H1 (cell line): ENCODE data around the gene E2F3. TPM values are rescaled to one million over a fixed set of nuclear protein-coding genes. Genes with fewer than 3 reads are reported as not detected.

Experiments
- CTCF ChIA-PET: fragments of 300-600 bp; sonication (Branson Sonifier 250); formaldehyde crosslinking; loops from one replicate; lab custom pipeline; 2021; ENCODE audit not compliant: partially characterized antibody; lab: Charles Lee
- POLR2A ChIA-PET: fragments of 300-600 bp; sonication (Branson Sonifier 250); formaldehyde crosslinking; loops from one replicate; lab custom pipeline; 2021; ENCODE audit warnings: inconsistent platforms; ENCODE audit not compliant: partially characterized antibody; lab: Charles Lee
- DNase-seq, 2 experiments: peaks; one replicate each; pipeline versions ENCODE4 v3.0.0 to v3.0.0-alpha.2; 2010 to 2022; ENCODE audit warnings: low spot score in 2 of 2, low read depth in 1 of 2, mixed read lengths in 1 of 2
- FAIRE-seq: peaks from 2 replicates; lab custom pipeline; 2011; peaks lifted over from hg19 to GRCh38; lab: Jason Lieb, UNC
- H2AFZ ChIP-seq: 2 replicates; pipeline ENCODE4 v1.8.1; 2012; ENCODE audit warnings: low read length, inconsistent platforms
- H2AK5ac ChIP-seq: 2 replicates; pipeline ENCODE4 v1.6.1; 2013; ENCODE audit warnings: low read depth, low read length
- H2BK120ac ChIP-seq: replicated peaks from 2 replicates; pipeline ENCODE3; 2013; ENCODE audit warnings: low read depth, low read length, inconsistent platforms
- H2BK12ac ChIP-seq: 2 replicates; pipeline ENCODE4 v1.6.1; 2013; ENCODE audit warnings: low read depth, low read length
- H2BK15ac ChIP-seq: 2 replicates; pipeline ENCODE4 v1.6.1; 2013; ENCODE audit warnings: low read length
- H2BK20ac ChIP-seq: 2 replicates; pipeline ENCODE4 v1.6.1; 2013; ENCODE audit warnings: low read length
- H2BK5ac ChIP-seq: 2 replicates; pipeline ENCODE4 v1.6.1; 2013; ENCODE audit warnings: low read depth, low read length
- H3K14ac ChIP-seq: 2 replicates; pipeline ENCODE4 v1.6.1; 2013; ENCODE audit warnings: inconsistent platforms; ENCODE audit not compliant: insufficient read length
- H3K18ac ChIP-seq: 2 replicates; pipeline ENCODE4 v1.6.1; 2013; ENCODE audit warnings: low read length; ENCODE audit errors: extremely low read depth
- H3K23ac ChIP-seq: 2 replicates; pipeline ENCODE4 v1.6.1; 2013; ENCODE audit warnings: inconsistent platforms; ENCODE audit not compliant: insufficient read length
- H3K23me2 ChIP-seq: 2 replicates; pipeline ENCODE4 v1.6.1; 2013; ENCODE audit warnings: low read depth, low read length
- H3K27ac ChIP-seq: 2 replicates; pipeline ENCODE4 v1.6.1; 2011; ENCODE audit warnings: low read depth, low read length, inconsistent platforms
- H3K27me3 ChIP-seq, 4 experiments: replicated peaks in 1 of 4; 1 replicate in 1 of 4; 2 replicates in 3 of 4; pipeline versions ENCODE4 v1.6.1 to v1.8.1; 2011 to 2013; ENCODE audit warnings: low read length in 3 of 4, mild to moderate bottlenecking in 3 of 4, inconsistent platforms in 2 of 4, mixed read lengths in 2 of 4, moderate library complexity in 1 of 4; ENCODE audit not compliant: control insufficient read depth in 3 of 4, insufficient read depth in 3 of 4; ENCODE audit errors: extremely low read depth in 1 of 4
- H3K36me3 ChIP-seq, 4 experiments: 2 replicates each; pipeline versions ENCODE4 v1.6.1 to v1.8.1; 2011 to 2013; ENCODE audit warnings: mild to moderate bottlenecking in 4 of 4, low read length in 3 of 4, moderate library complexity in 2 of 4, control low read depth in 1 of 4, inconsistent platforms in 1 of 4; ENCODE audit not compliant: insufficient read depth in 4 of 4, control insufficient read depth in 2 of 4
- H3K4ac ChIP-seq: replicated peaks from 2 replicates; pipeline ENCODE3; 2013; ENCODE audit warnings: low read length, low read depth, mixed read lengths, inconsistent platforms; ENCODE audit not compliant: insufficient read length
- H3K4me1 ChIP-seq, 4 experiments: replicated peaks in 1 of 4; 1 replicate in 1 of 4; 2 replicates in 3 of 4; pipeline versions ENCODE4 v1.6.1 to v1.8.1; 2011 to 2013; ENCODE audit warnings: low read length in 3 of 4, inconsistent platforms in 2 of 4, mixed read lengths in 1 of 4; ENCODE audit not compliant: insufficient read depth in 4 of 4, control insufficient read depth in 3 of 4
- H3K4me2 ChIP-seq, 2 experiments: 2 replicates each; pipeline versions ENCODE4 v1.6.1 to v1.8.1; 2011 to 2013; ENCODE audit warnings: low read depth in 2 of 2, low read length in 2 of 2, control low read depth in 1 of 2, inconsistent platforms in 1 of 2, mild to moderate bottlenecking in 1 of 2; ENCODE audit not compliant: insufficient read depth in 1 of 2
- H3K4me3 ChIP-seq, 4 experiments: fragments of 200-600, 300-600 bp in 1 of 4; sonication (generic), shearing (Covaris generic), sonication (Bioruptor Twin) in 1 of 4; 2 replicates each; pipeline versions ENCODE4 v1.5.1 to v1.8.1; 2011 to 2016; ENCODE audit warnings: low read length in 4 of 4, low read depth in 3 of 4, control low read depth in 2 of 4, inconsistent platforms in 2 of 4, mild to moderate bottlenecking in 2 of 4, mixed read lengths in 1 of 4, moderate library complexity in 1 of 4; ENCODE audit not compliant: insufficient read depth in 2 of 4; ENCODE audit errors: extremely low read depth in 1 of 4
- H3K56ac ChIP-seq: replicated peaks from 2 replicates; pipeline ENCODE3; 2013; ENCODE audit warnings: low read depth, mild to moderate bottlenecking, mixed read lengths, low read length, inconsistent platforms; ENCODE audit not compliant: insufficient read length
- H3K79me1 ChIP-seq: 2 replicates; pipeline ENCODE4 v1.6.1; 2013; ENCODE audit warnings: low read depth, low read length, control low read depth
- H3K79me2 ChIP-seq, 2 experiments: 2 replicates each; pipeline versions ENCODE4 v1.6.1 to v1.8.1; 2012 to 2013; ENCODE audit warnings: low read length in 2 of 2, mild to moderate bottlenecking in 2 of 2, inconsistent platforms in 1 of 2; ENCODE audit not compliant: insufficient read depth in 2 of 2, control insufficient read depth in 1 of 2
- H3K9ac ChIP-seq, 4 experiments: replicated peaks in 1 of 4; 1 replicate in 1 of 4; 2 replicates in 3 of 4; pipeline versions ENCODE4 v1.6.1 to v1.8.1; 2011 to 2013; ENCODE audit warnings: low read depth in 3 of 4, low read length in 3 of 4, control low read depth in 2 of 4, mild to moderate bottlenecking in 2 of 4, moderate library complexity in 2 of 4, inconsistent platforms in 1 of 4; ENCODE audit errors: extremely low read depth in 1 of 4
- H3K9me3 ChIP-seq, 2 experiments: 2 replicates each; pipeline versions ENCODE4 v1.6.1 to v1.8.1; 2012 to 2013; ENCODE audit warnings: mild to moderate bottlenecking in 2 of 2, moderate library complexity in 2 of 2, control low read depth in 1 of 2, inconsistent platforms in 1 of 2, low read depth in 1 of 2, low read length in 1 of 2, mixed read lengths in 1 of 2; ENCODE audit not compliant: insufficient read depth in 2 of 2
- H4K20me1 ChIP-seq, 2 experiments: replicated peaks in 1 of 2; 2 replicates each; pipeline versions ENCODE3 to v1.8.1; 2011 to 2013; ENCODE audit warnings: inconsistent platforms in 2 of 2, low read length in 2 of 2, mild to moderate bottlenecking in 1 of 2; ENCODE audit not compliant: insufficient read depth in 2 of 2, control insufficient read depth in 1 of 2
- H4K5ac ChIP-seq: 2 replicates; pipeline ENCODE4 v1.6.1; 2013; ENCODE audit warnings: low read length, low read depth, mixed read lengths, inconsistent platforms; ENCODE audit not compliant: insufficient read length
- H4K8ac ChIP-seq: 2 replicates; pipeline ENCODE4 v1.8.0; 2013; ENCODE audit warnings: mild to moderate bottlenecking, moderate library complexity, low read length, inconsistent platforms; ENCODE audit not compliant: insufficient read depth; ENCODE audit errors: extremely low read depth
- H4K91ac ChIP-seq: replicated peaks from 2 replicates; pipeline ENCODE3; 2013; ENCODE audit warnings: low read length, mixed read lengths, inconsistent platforms; ENCODE audit not compliant: insufficient read length
- BRCA1 ChIP-seq: IDR thresholded peaks from 2 replicates; pipeline ENCODE4 v1.6.1; 2012; ENCODE audit warnings: low read depth, low read length, improper control_type of control experiment
- CEBPB ChIP-seq: IDR thresholded peaks from 2 replicates; pipeline ENCODE4 v1.6.1; 2012; ENCODE audit warnings: low read depth, low read length
- POLR2AphosphoS5 ChIP-seq: IDR thresholded peaks from 2 replicates; pipeline ENCODE4 v1.6.1; 2011; ENCODE audit warnings: low read depth, low read length
- RAD21 ChIP-seq, 2 experiments: IDR thresholded peaks in 1 of 2; conservative IDR thresholded peaks in 1 of 2; 2 replicates each; pipeline ENCODE4 v1.6.1; 2011; ENCODE audit warnings: low read depth in 2 of 2, low read length in 2 of 2, improper control_type of control experiment in 1 of 2, inconsistent platforms in 1 of 2, mild to moderate bottlenecking in 1 of 2, moderate library complexity in 1 of 2
- SIRT6 ChIP-seq: IDR thresholded peaks from one replicate; pipeline ENCODE4 v1.7.1; 2012; ENCODE audit warnings: low read length, inconsistent platforms
- WGBS, 2 experiments: shearing (Covaris generic) in 1 of 2; methylation state at CpG; one replicate each; pipeline versions ENCODE4 v1.1.6 to v1.1.7; 2013 to 2015; ENCODE audit warnings: low lambda C conversion rate in 2 of 2, mixed read lengths in 2 of 2, inconsistent platforms in 1 of 2, low coverage in 1 of 2, missing lambda C conversion rate in 1 of 2; ENCODE audit not compliant: insufficient replicate concordance in 2 of 2, insufficient coverage in 1 of 2, insufficient read length in 1 of 2; ENCODE audit errors: extremely low coverage in 1 of 2, missing lambda C conversion rate in 1 of 2; 5-methylcytosine and 5-hydroxymethylcytosine counted together
- polyA plus RNA-seq, 7 experiments: library from polyadenylated mRNA; depleted of rRNA in 3 of 7; stranded (reverse) in 5 of 7; unstranded in 2 of 7; fragments of >200 nt in 5 of 7; fragments of 200-250 nt in 2 of 7; gene quantifications; 1 replicate in 5 of 7; 2 replicates in 1 of 7; 4 replicates in 1 of 7; pipeline versions ENCODE4 v1.2.1 to v1.2.3, GENCODE V29; 2011 to 2013; ENCODE audit warnings: missing spikeins in 2 of 7, mixed read lengths in 2 of 7
- total RNA-seq: library from RNA; stranded (reverse); fragmentation: NEBNext Ultra II Directional; extraction: Animal tissue kit (Norgen Biotek cat#: 25700); gene quantifications from 2 replicates; pipeline ENCODE4 v1.2.1, GENCODE V29; 2021

The E2F3 gene
- total and polyA plus RNA-seq, 2 of the 8 experiments (the other 6 are each of a cell fraction or from before 2014, with no cell fraction given): 14.9 to 42.2 TPM

- Histone ChIP-seq H3K27ac (no peak overlapping the region), H4K20me1 (no peaks in the 10 kb centered on the region)
- CTCF ChIA-PET: interaction anchor here (1.2 to 1.7 kb wide), 2 partner anchors 9 to 10 kb away, joined by 3 to 5 read pairs; no protein-coding TSS in a partner anchor
- no peak for TF ChIP-seq SIRT6
- no peak for TF ChIP-seq CEBPB
- TF ChIP-seq BRCA1: no peak
- no peak for TF ChIP-seq RAD21 (IDR thresholded peaks at IDR 0.05 in 1 of 2, conservative IDR thresholded peaks at IDR 0.05 in 1 of 2; ENCODE audit: low read depth in 2 of 2, low read length in 2 of 2)
- no peak for TF ChIP-seq POLR2AphosphoS5
- TF ChIP-seq, all 59 proteins: peak for 0
- Histone ChIP-seq H3K56ac (no peak overlapping the region), H3K36me3 (no peaks in the 10 kb centered on the region), H2BK20ac (no peak overlapping the region), H2AK5ac (no peak overlapping the region), H3K79me2 (no peaks in the 10 kb centered on the region), H3K23me2 (peaks cover 2% of the 10 kb centered on the region; the same call in 1 of the 2 replicates), H3K4me1 (no peaks in the 10 kb centered on the region), H3K18ac (no peak overlapping the region), H2BK5ac (no peak overlapping the region), H3K9me3 (no peaks in the 10 kb centered on the region), H3K27me3 (no peaks in the 10 kb centered on the region), H4K5ac (no peak overlapping the region), H4K8ac (no peak overlapping the region), H3K9ac (no peak overlapping the region), H4K91ac (no peak overlapping the region), H3K79me1 (no peaks in the 10 kb centered on the region), H3K4me3 (no peak overlapping the region), H3K4ac (no peak overlapping the region), H2BK15ac (no peak overlapping the region), H3K14ac (no peak overlapping the region), H3K23ac (no peak overlapping the region), H2BK120ac (no peak overlapping the region), H3K4me2 (no peak overlapping the region), H2AFZ (no peak overlapping the region), H2BK12ac (no peak overlapping the region)
- WGBS, 2 experiments: 84% methylated on average over 2 of the region's 2 CpGs; no CpG with 5 or more reads in 1 of the 2 experiments
- no peak for FAIRE-seq
- POLR2A ChIA-PET: no interaction called here
- no peak for DNase-seq
Measured at GRCh38 chr6:20389066-20389465, 12.6 kb upstream of the E2F3 start.
